Neural cell (in vitro differentiated cells): Measurements from ENCODE around the gene LAIR2. TPM values are rescaled to one million over a fixed set of nuclear protein-coding genes. Genes with fewer than 3 reads are reported as not detected.
A peak's percentile ranks its signal among the peaks of the same experiment; 100 is the strongest.

Experiments used
- H2AFZ ChIP-seq: fragments of 200-600, 300-800 bp; sonication (generic), shearing (Covaris generic); 2 replicates; pipeline ENCODE4 v1.6.0; 2014; ENCODE audit warnings: low read depth, mild to moderate bottlenecking, antibody characterized with exemption, low read length, moderate library complexity
- H3F3A ChIP-seq: fragments of 200-600 bp; shearing (Covaris generic); 2 replicates; pipeline ENCODE4 v1.6.1; 2016; ENCODE audit warnings: mild to moderate bottlenecking, moderate library complexity, mixed read lengths, antibody characterized with exemption, low read length; ENCODE audit not compliant: insufficient read depth, poor library complexity, severe bottlenecking
- H3K27ac ChIP-seq: fragments of 200-600, 300-800 bp; sonication (generic), shearing (Covaris generic); 2 replicates; pipeline ENCODE4 v1.5.1; 2014; ENCODE audit warnings: mild to moderate bottlenecking, low read length, moderate library complexity
- H3K27me3 ChIP-seq: fragments of 300-800, 200-600 bp; sonication (generic), shearing (Covaris generic); 2 replicates; pipeline ENCODE4 v1.6.0; 2014; ENCODE audit warnings: mild to moderate bottlenecking, low read depth, low read length, moderate library complexity; ENCODE audit not compliant: insufficient read depth
- H3K36me3 ChIP-seq: fragments of 300-800, 200-600 bp; sonication (generic), shearing (Covaris generic); 2 replicates; pipeline ENCODE4 v1.5.1; 2014; ENCODE audit warnings: mild to moderate bottlenecking, antibody characterized with exemption, low read length, moderate library complexity; ENCODE audit not compliant: insufficient read depth
- H3K4me2 ChIP-seq: fragments of 300-800, 200-600 bp; sonication (generic), shearing (Covaris generic); 2 replicates; pipeline ENCODE4 v1.6.0; 2014; ENCODE audit warnings: mild to moderate bottlenecking, low read length
- H3K4me3 ChIP-seq: fragments of 300-800, 200-600 bp; sonication (generic), shearing (Covaris generic); 2 replicates; pipeline ENCODE4 v1.5.1; 2014; ENCODE audit warnings: mild to moderate bottlenecking, low read length, moderate library complexity
- H3K79me2 ChIP-seq: fragments of 200-600 bp; shearing (Covaris generic); replicated peaks from 2 replicates; pipeline ENCODE4 v1.6.0; 2014; ENCODE audit warnings: mild to moderate bottlenecking, low read length, moderate library complexity; ENCODE audit not compliant: insufficient read depth
- H3K9ac ChIP-seq: fragments of 300-800, 200-600 bp; sonication (generic), shearing (Covaris generic); 2 replicates; pipeline ENCODE4 v1.6.1; 2016; ENCODE audit warnings: mild to moderate bottlenecking, low read length, mixed read lengths
- H3K9me2 ChIP-seq: fragments of 200-600 bp; shearing (Covaris generic); 2 replicates; pipeline ENCODE4 v1.6.1; 2016; ENCODE audit warnings: mild to moderate bottlenecking, low read length, mixed read lengths; ENCODE audit not compliant: insufficient read depth
- H3K9me3 ChIP-seq: fragments of 200-600, 300-800 bp; sonication (generic), shearing (Covaris generic); 2 replicates; pipeline ENCODE4 v1.6.1; 2016; ENCODE audit warnings: mild to moderate bottlenecking, mixed run types, low read length, moderate library complexity, mixed read lengths
- H4K20me1 ChIP-seq: fragments of 200-600 bp; shearing (Covaris generic); 2 replicates; pipeline ENCODE4 v1.6.1; 2016; ENCODE audit warnings: mild to moderate bottlenecking, mixed run types; ENCODE audit not compliant: insufficient read depth
- EP300 ChIP-seq: fragments of 450-650 bp; conservative IDR thresholded peaks from 2 replicates; pipeline ENCODE4 v1.6.1; 2014; ENCODE audit warnings: antibody characterized with exemption, mild to moderate bottlenecking, moderate library complexity; ENCODE audit not compliant: poor library complexity, severe bottlenecking
- EZH2 ChIP-seq: fragments of 200-600, 300-800 bp; shearing (Covaris generic), sonication (generic); IDR thresholded peaks from 2 replicates; pipeline ENCODE4 v1.6.1; 2014; ENCODE audit warnings: antibody characterized with exemption, low read length, borderline replicate concordance, mild to moderate bottlenecking; ENCODE audit not compliant: insufficient read depth, poor library complexity, severe bottlenecking
- MXI1 ChIP-seq: fragments of 450-650 bp; conservative IDR thresholded peaks from 2 replicates; pipeline ENCODE4 v1.6.1; 2014; ENCODE audit warnings: antibody characterized with exemption, mild to moderate bottlenecking; ENCODE audit not compliant: poor library complexity, severe bottlenecking
- POLR2AphosphoS5 ChIP-seq: IDR thresholded peaks from 2 replicates; pipeline ENCODE4 v1.6.1; 2012
- RAD21 ChIP-seq: fragments of 450-650 bp; conservative IDR thresholded peaks from 2 replicates; pipeline ENCODE4 v1.6.1; 2014; ENCODE audit warnings: antibody characterized with exemption, mild to moderate bottlenecking, moderate library complexity
- SMC3 ChIP-seq: fragments of 450-650 bp; conservative IDR thresholded peaks from 2 replicates; pipeline ENCODE4 v1.6.1; 2014; ENCODE audit warnings: antibody characterized with exemption, mild to moderate bottlenecking, moderate library complexity; ENCODE audit not compliant: poor library complexity
- TAF1 ChIP-seq: IDR thresholded peaks from 2 replicates; pipeline ENCODE4 v1.6.1; 2012; ENCODE audit warnings: low read depth
- polyA plus RNA-seq: library from polyadenylated mRNA; depleted of rRNA; stranded (reverse); fragments of >200 nt; gene quantifications from 2 replicates; pipeline ENCODE4 v1.2.3, GENCODE V29; 2014
- TF ChIP-seq, protein P1 (sequence below): fragments of 450-650 bp; IDR thresholded peaks from 2 replicates; pipeline ENCODE4 v1.5.1; 2014; ENCODE audit warnings: antibody characterized with exemption, mild to moderate bottlenecking, moderate library complexity; ENCODE audit not compliant: poor library complexity, severe bottlenecking
- TF ChIP-seq, protein P2 (sequence below): IDR thresholded peaks from 2 replicates; pipeline ENCODE4 v1.6.1; 2012; ENCODE audit warnings: borderline replicate concordance

LAIR2 gene
- polyA plus RNA-seq, 1 donor from 2014 or later, result not detected

DNA sequence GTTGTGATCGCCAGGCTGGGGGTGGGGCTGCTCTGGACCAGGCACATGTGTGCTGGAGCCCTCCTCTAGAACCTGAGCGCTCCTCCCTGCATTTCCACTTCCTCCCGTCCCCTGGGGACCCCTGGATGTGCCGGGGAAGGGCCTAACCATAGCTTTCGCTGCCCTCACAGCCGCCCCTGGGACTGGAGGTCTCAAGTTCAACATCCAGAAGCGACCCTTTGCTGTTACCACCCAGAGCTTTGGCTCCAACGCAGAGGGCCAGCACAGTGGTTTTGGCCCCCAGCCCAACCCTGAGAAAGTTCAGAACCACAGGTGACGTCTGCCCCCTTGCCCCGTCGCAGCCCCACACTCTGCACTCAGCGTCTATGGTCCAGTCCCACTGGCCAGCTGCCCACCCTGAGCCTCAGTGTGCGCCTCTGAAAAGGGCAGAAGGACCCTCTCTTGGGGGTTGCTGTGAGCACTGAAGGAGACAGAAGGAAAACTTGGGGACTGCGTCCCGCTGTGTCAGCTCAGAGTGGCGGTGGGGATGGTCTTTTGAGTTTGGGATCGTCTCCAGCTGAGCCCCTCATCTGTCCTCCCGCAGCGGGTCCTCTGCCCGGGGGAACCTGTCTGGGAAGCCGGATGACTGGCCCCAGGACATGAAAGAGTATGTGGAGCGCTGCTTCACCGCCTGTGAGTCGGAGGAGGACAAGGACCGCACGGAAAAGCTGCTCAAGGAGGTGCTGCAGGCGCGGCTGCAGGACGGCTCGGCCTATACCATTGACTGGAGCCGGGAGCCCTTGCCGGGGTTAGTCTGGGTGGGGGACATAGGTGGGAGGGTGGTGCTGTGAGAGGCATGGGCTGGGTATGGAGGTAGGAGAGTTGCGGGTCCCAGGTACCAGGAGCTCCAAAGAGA, 47.6 kb upstream of the LAIR2 start:
- no peak overlapping the region for H2AFZ ChIP-seq
- H3K9me2 ChIP-seq, result no peaks in the 10 kb centered on the region
- peaks cover 10% of the 10 kb centered on the region for H3K36me3 ChIP-seq
- no peaks in the 10 kb centered on the region for H3F3A ChIP-seq
- no peak overlapping the region for H3K27ac ChIP-seq
- H4K20me1 ChIP-seq, result peaks cover 11% of the 10 kb centered on the region
- H3K4me2 ChIP-seq, result no peak overlapping the region
- no peaks in the 10 kb centered on the region for H3K27me3 ChIP-seq
- peaks cover 22% of the 10 kb centered on the region for H3K79me2 ChIP-seq
- TF ChIP-seq TAF1 (no peak), EZH2 (no peak), RAD21 (no peak), MXI1 (no peak), EP300 (no peak), SMC3 (no peak)
- TF ChIP-seq, protein P1, sequence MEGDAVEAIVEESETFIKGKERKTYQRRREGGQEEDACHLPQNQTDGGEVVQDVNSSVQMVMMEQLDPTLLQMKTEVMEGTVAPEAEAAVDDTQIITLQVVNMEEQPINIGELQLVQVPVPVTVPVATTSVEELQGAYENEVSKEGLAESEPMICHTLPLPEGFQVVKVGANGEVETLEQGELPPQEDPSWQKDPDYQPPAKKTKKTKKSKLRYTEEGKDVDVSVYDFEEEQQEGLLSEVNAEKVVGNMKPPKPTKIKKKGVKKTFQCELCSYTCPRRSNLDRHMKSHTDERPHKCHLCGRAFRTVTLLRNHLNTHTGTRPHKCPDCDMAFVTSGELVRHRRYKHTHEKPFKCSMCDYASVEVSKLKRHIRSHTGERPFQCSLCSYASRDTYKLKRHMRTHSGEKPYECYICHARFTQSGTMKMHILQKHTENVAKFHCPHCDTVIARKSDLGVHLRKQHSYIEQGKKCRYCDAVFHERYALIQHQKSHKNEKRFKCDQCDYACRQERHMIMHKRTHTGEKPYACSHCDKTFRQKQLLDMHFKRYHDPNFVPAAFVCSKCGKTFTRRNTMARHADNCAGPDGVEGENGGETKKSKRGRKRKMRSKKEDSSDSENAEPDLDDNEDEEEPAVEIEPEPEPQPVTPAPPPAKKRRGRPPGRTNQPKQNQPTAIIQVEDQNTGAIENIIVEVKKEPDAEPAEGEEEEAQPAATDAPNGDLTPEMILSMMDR, result no peak
- TF ChIP-seq, protein P2, sequence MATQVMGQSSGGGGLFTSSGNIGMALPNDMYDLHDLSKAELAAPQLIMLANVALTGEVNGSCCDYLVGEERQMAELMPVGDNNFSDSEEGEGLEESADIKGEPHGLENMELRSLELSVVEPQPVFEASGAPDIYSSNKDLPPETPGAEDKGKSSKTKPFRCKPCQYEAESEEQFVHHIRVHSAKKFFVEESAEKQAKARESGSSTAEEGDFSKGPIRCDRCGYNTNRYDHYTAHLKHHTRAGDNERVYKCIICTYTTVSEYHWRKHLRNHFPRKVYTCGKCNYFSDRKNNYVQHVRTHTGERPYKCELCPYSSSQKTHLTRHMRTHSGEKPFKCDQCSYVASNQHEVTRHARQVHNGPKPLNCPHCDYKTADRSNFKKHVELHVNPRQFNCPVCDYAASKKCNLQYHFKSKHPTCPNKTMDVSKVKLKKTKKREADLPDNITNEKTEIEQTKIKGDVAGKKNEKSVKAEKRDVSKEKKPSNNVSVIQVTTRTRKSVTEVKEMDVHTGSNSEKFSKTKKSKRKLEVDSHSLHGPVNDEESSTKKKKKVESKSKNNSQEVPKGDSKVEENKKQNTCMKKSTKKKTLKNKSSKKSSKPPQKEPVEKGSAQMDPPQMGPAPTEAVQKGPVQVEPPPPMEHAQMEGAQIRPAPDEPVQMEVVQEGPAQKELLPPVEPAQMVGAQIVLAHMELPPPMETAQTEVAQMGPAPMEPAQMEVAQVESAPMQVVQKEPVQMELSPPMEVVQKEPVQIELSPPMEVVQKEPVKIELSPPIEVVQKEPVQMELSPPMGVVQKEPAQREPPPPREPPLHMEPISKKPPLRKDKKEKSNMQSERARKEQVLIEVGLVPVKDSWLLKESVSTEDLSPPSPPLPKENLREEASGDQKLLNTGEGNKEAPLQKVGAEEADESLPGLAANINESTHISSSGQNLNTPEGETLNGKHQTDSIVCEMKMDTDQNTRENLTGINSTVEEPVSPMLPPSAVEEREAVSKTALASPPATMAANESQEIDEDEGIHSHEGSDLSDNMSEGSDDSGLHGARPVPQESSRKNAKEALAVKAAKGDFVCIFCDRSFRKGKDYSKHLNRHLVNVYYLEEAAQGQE, result no peak
- no peak overlapping the region for H3K9ac ChIP-seq
- no peaks in the 10 kb centered on the region for H3K9me3 ChIP-seq
- no peak overlapping the region for H3K4me3 ChIP-seq

DNA sequence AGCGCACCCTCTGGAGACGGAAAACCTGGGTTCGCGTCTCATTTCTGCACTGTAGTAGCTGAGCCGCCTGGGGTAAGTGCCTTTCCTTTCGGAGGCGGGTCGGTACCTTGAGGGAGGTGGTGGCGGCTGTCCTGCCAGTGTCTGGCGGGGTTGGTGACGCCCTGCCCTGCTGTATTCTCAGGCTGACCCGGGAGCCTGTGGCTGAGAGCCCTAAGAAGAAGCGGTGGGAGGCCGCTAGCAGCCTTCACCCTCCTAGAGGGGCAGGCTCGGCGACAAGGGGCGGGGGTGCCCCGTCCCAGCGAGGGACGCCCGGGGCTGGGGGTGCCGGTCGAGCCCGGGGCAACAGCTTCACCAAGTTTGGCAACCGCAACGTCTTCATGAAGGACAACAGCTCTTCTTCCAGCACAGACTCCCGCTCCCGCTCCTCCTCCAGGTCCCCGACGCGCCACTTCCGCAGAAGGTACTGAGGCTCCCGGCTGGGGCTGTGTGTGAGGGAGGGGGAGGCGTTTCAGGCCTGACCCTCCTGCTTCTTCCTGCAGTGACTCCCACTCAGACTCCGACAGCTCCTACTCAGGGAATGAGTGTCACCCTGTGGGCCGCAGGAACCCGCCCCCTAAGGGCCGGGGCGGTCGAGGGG, 46.7 kb upstream of the LAIR2 start:
- no peak overlapping the region for H2AFZ ChIP-seq
- no peaks in the 10 kb centered on the region for H3K9me3 ChIP-seq
- no peaks in the 10 kb centered on the region for H3K27me3 ChIP-seq
- H3K9me2 ChIP-seq, result no peaks in the 10 kb centered on the region
- peaks cover 5% of the 10 kb centered on the region for H4K20me1 ChIP-seq
- no peak overlapping the region for H3K9ac ChIP-seq
- TF ChIP-seq EZH2 (no peak), POLR2AphosphoS5 (peak; percentile 6)
- H3K36me3 ChIP-seq, result peaks cover 10% of the 10 kb centered on the region
- no peak overlapping the region for H3K4me3 ChIP-seq
- H3K79me2 ChIP-seq, result peaks cover 13% of the 10 kb centered on the region
- H3K4me2 ChIP-seq, result no peak overlapping the region
- H3F3A ChIP-seq, result no peaks in the 10 kb centered on the region
- no peak overlapping the region for H3K27ac ChIP-seq
